Activated naive CD4-positive, alpha-beta T cell treated with anti-CD3 and anti-CD28 coated beads, Interleukin-2, amount 10 ng/mL, durations not matched to agents 7 days and 5 days (primary cell): ENCODE results near the gene PI16.

ENCODE experiments used
- CTCF ChIA-PET: fragments of 350-600 bp; sonication (Branson Sonifier 250); formaldehyde crosslinking; loops from one replicate; lab custom pipeline; 2021; ENCODE audit warnings: antibody characterized with exemption; lab: Charles Lee
- DNase-seq: peaks from one replicate; pipeline ENCODE4 v3.0.0-alpha.2; 2020
- H3K27ac Mint-ChIP-seq: one replicate; pipeline ENCODE4 v1.8.0; 2021; ENCODE audit warnings: mild to moderate bottlenecking, moderate library complexity, mixed read lengths
- H3K27me3 Mint-ChIP-seq: one replicate; pipeline ENCODE4 v1.8.0; 2021; ENCODE audit warnings: mild to moderate bottlenecking, mixed read lengths
- H3K36me3 Mint-ChIP-seq: one replicate; pipeline ENCODE4 v1.8.0; 2021; ENCODE audit warnings: mixed read lengths
- H3K4me1 Mint-ChIP-seq: one replicate; pipeline ENCODE4 v1.8.0; 2021; ENCODE audit warnings: mixed read lengths
- H3K4me3 Mint-ChIP-seq: one replicate; pipeline ENCODE4 v1.8.0; 2021; ENCODE audit warnings: mild to moderate bottlenecking, moderate library complexity, mixed read lengths
- H3K9me3 Mint-ChIP-seq: one replicate; pipeline ENCODE4 v1.8.0; 2021; ENCODE audit warnings: mixed read lengths

Gene PI16

GRCh38 chr6:36955671-36956445 is 1.3 kb downstream of the PI16 start:
- peaks cover 47% of the 10 kb centered on the region for H3K4me1 Mint-ChIP-seq
- CTCF ChIA-PET: interaction anchor here (0.7 to 1.1 kb wide), 3 partner anchors 9 to 42 kb away, joined by 3 to 5 read pairs (median 3); no protein-coding TSS in a partner anchor
- no peak overlapping the region for H3K27ac Mint-ChIP-seq
- peaks cover 26% of the 10 kb centered on the region for H3K27me3 Mint-ChIP-seq
- peak overlapping the region; percentile 32 for H3K4me3 Mint-ChIP-seq
- DNase-seq: no peak
- H3K36me3 Mint-ChIP-seq: no peaks in the 10 kb centered on the region
- H3K9me3 Mint-ChIP-seq: no peaks in the 10 kb centered on the region

- Mint-ChIP-seq H3K9me3 (no peaks in the 10 kb centered on the region), H3K27me3 (peaks cover 27% of the 10 kb centered on the region), H3K4me3 (no peak overlapping the region), H3K4me1 (peaks cover 53% of the 10 kb centered on the region), H3K36me3 (no peaks in the 10 kb centered on the region), H3K27ac (no peak overlapping the region)
- CTCF ChIA-PET: interaction anchor here (0.7 kb wide), 1 partner anchor 23 kb away, joined by 3 read pairs; no protein-coding TSS in a partner anchor
- DNase-seq: no peak
Observed at GRCh38 chr6:36956446-36956820, 1.9 kb downstream of the PI16 start.

- no peaks in the 10 kb centered on the region for H3K9me3 Mint-ChIP-seq
- CTCF ChIA-PET: no interaction called here
- peaks cover 35% of the 10 kb centered on the region for H3K27me3 Mint-ChIP-seq
- no peak overlapping the region for H3K4me3 Mint-ChIP-seq
- H3K36me3 Mint-ChIP-seq: no peaks in the 10 kb centered on the region
- no peak overlapping the region for H3K27ac Mint-ChIP-seq
- H3K4me1 Mint-ChIP-seq: peaks cover 64% of the 10 kb centered on the region
- DNase-seq: peak; percentile 14
Observed at GRCh38 chr6:36957773-36958271, 3.3 kb downstream of the PI16 start.

GRCh38 chr6:36958775-36959554 is 4.4 kb downstream of the PI16 start:
- H3K27ac Mint-ChIP-seq: no peak overlapping the region
- peaks cover 35% of the 10 kb centered on the region for H3K27me3 Mint-ChIP-seq
- peak; percentile 17 for DNase-seq
- H3K9me3 Mint-ChIP-seq: no peaks in the 10 kb centered on the region
- CTCF ChIA-PET: interaction anchor here (1.3 kb wide), 1 partner anchor 45 kb away, joined by 3 read pairs; no protein-coding TSS in a partner anchor
- no peak overlapping the region for H3K4me3 Mint-ChIP-seq
- peaks cover 67% of the 10 kb centered on the region for H3K4me1 Mint-ChIP-seq
- H3K36me3 Mint-ChIP-seq: no peaks in the 10 kb centered on the region

GRCh38 chr6:36959555-36960250 is 5.2 kb downstream of the PI16 start:
- Mint-ChIP-seq H3K27me3 (peaks cover 35% of the 10 kb centered on the region), H3K9me3 (no peaks in the 10 kb centered on the region), H3K4me3 (no peak overlapping the region), H3K27ac (no peak overlapping the region), H3K36me3 (no peaks in the 10 kb centered on the region), H3K4me1 (peaks cover 67% of the 10 kb centered on the region)
- peak; percentile 10 for DNase-seq
- CTCF ChIA-PET: interaction anchor here (1.3 kb wide), 1 partner anchor 46 kb away, joined by 3 read pairs; no protein-coding TSS in a partner anchor

- Mint-ChIP-seq H3K4me1 (peaks cover 58% of the 10 kb centered on the region), H3K27ac (no peak overlapping the region), H3K9me3 (no peaks in the 10 kb centered on the region), H3K27me3 (peaks cover 26% of the 10 kb centered on the region), H3K4me3 (no peak overlapping the region), H3K36me3 (peaks cover 8% of the 10 kb centered on the region)
- DNase-seq: no peak
- CTCF ChIA-PET: no interaction called here
Observed at GRCh38 chr6:36961441-36962435, 7.2 kb downstream of the PI16 start.

- H3K9me3 Mint-ChIP-seq: no peaks in the 10 kb centered on the region
- peak; percentile 89 for DNase-seq
- peak overlapping the region; percentile 78 for H3K27ac Mint-ChIP-seq
- H3K4me1 Mint-ChIP-seq: peaks cover 57% of the 10 kb centered on the region
- peaks cover 18% of the 10 kb centered on the region for H3K27me3 Mint-ChIP-seq
- peaks cover 15% of the 10 kb centered on the region for H3K36me3 Mint-ChIP-seq
- CTCF ChIA-PET: interaction anchor here (0.7 to 1.5 kb wide), 3 partner anchors 15 to 196 kb away, joined by 3 to 5 read pairs (median 4); partner anchors contain the start of gene C6orf89
- H3K4me3 Mint-ChIP-seq: no peak overlapping the region
Observed at GRCh38 chr6:36962874-36963273, 8.3 kb downstream of the PI16 start.

GRCh38 chr6:36963451-36964290 is 9.1 kb downstream of the PI16 start:
- CTCF ChIA-PET: interaction anchor here (0.7 to 1.5 kb wide), 3 partner anchors 16 to 197 kb away, joined by 3 to 5 read pairs (median 4); partner anchors contain the start of gene C6orf89
- Mint-ChIP-seq H3K4me3 (no peak overlapping the region), H3K36me3 (peaks cover 23% of the 10 kb centered on the region), H3K4me1 (peaks cover 57% of the 10 kb centered on the region), H3K27ac (peak overlapping the region; percentile 78), H3K27me3 (peaks cover 13% of the 10 kb centered on the region), H3K9me3 (no peaks in the 10 kb centered on the region)
- peak; percentile 65 for DNase-seq

- H3K27ac Mint-ChIP-seq: peak overlapping the region; percentile 9
- peak; percentile 18 for DNase-seq
- peaks cover 13% of the 10 kb centered on the region for H3K27me3 Mint-ChIP-seq
- peaks cover 27% of the 10 kb centered on the region for H3K36me3 Mint-ChIP-seq
- no peaks in the 10 kb centered on the region for H3K9me3 Mint-ChIP-seq
- H3K4me3 Mint-ChIP-seq: no peak overlapping the region
- peaks cover 57% of the 10 kb centered on the region for H3K4me1 Mint-ChIP-seq
- CTCF ChIA-PET: interaction anchor here (1.5 kb wide), 1 partner anchor 79 kb away, joined by 5 read pairs; the partner anchor contains the start of gene C6orf89
Observed at GRCh38 chr6:36964349-36964748, 9.8 kb downstream of the PI16 start.

GRCh38 chr6:36964908-36965307 is 10.4 kb downstream of the PI16 start:
- peak; percentile 18 for DNase-seq
- Mint-ChIP-seq H3K9me3 (no peaks in the 10 kb centered on the region), H3K4me1 (peaks cover 56% of the 10 kb centered on the region), H3K4me3 (no peak overlapping the region), H3K27ac (peak overlapping the region; percentile 9), H3K27me3 (peaks cover 13% of the 10 kb centered on the region), H3K36me3 (peaks cover 30% of the 10 kb centered on the region)
- CTCF ChIA-PET: no interaction called here

- no peaks in the 10 kb centered on the region for H3K9me3 Mint-ChIP-seq
- peaks cover 47% of the 10 kb centered on the region for H3K36me3 Mint-ChIP-seq
- peaks cover 2% of the 10 kb centered on the region for H3K27me3 Mint-ChIP-seq
- no peak overlapping the region for H3K27ac Mint-ChIP-seq
- no peak overlapping the region for H3K4me3 Mint-ChIP-seq
- H3K4me1 Mint-ChIP-seq: peaks cover 35% of the 10 kb centered on the region
- no peak for DNase-seq
- CTCF ChIA-PET: interaction anchor here (1.4 kb wide), 1 partner anchor 12 kb away, joined by 3 read pairs; no protein-coding TSS in a partner anchor
Observed at GRCh38 chr6:36967301-36967700, 12.8 kb downstream of the PI16 start.

GRCh38 chr6:36967757-36968156 is 13.2 kb downstream of the PI16 start:
- peaks cover 52% of the 10 kb centered on the region for H3K36me3 Mint-ChIP-seq
- CTCF ChIA-PET: interaction anchor here (1.4 kb wide), 1 partner anchor 11 kb away, joined by 3 read pairs; no protein-coding TSS in a partner anchor
- no peak for DNase-seq
- H3K4me3 Mint-ChIP-seq: no peak overlapping the region
- H3K27ac Mint-ChIP-seq: no peak overlapping the region
- H3K9me3 Mint-ChIP-seq: no peaks in the 10 kb centered on the region
- peaks cover 30% of the 10 kb centered on the region for H3K4me1 Mint-ChIP-seq
- no peaks in the 10 kb centered on the region for H3K27me3 Mint-ChIP-seq
